Measurements from ENCODE around the gene DNASE1. TPM values are rescaled to one million over a fixed set of nuclear protein-coding genes. Genes with fewer than 3 reads are reported as not detected.

DNASE1 gene
- total and polyA plus RNA-seq, 4 donors: 0.77 to 11.6 (median 6.2) TPM

DNA sequence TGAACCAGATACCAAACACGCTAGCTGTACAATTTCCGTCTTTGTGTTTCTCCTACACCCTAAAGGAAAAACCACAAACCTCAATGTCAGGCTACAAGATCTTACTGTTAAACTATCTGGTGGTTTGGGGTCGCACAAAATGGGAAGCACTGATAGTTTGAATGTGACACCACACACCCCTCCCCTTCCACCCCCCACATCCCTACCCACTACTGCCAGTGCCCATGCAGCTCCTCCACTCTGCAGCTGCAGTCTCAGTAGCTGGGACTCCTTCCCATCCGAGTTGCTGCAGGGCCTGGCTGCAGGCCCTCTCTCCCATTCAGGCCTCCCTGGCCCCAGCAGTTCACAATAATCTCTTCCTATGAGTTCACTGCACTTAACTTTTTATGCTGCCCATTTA is 44.5 kb downstream of the DNASE1 start:
- Histone ChIP-seq H3K36me3 (ENCODE audit: control insufficient read depth in 4 of 4, insufficient read depth in 3 of 4, low read depth in 1 of 4, low read length in 3 of 4) (no peaks in the 10 kb centered on the region), H3K9me3 (ENCODE audit: control insufficient read depth in 4 of 4, low read length in 3 of 4) (no peaks in the 10 kb centered on the region), H3K9ac (ENCODE audit: low read depth in 1 of 2, low read length in 2 of 2) (no peak overlapping the region), H3K4me1 (ENCODE audit: control insufficient read depth in 4 of 4, insufficient read depth in 4 of 4, low read length in 3 of 4) (peaks cover 4 to 28% (median 16%) of the 10 kb centered on the region in 4 donors), H3K27me3 (ENCODE audit: control insufficient read depth in 4 of 4, insufficient read depth in 4 of 4, low read length in 3 of 4) (no peaks in the 10 kb centered on the region), H3K4me3 (ENCODE audit: low read depth in 1 of 3, low read length in 3 of 3) (no peak overlapping the region), H3K27ac (ENCODE audit: low read depth in 1 of 2, low read length in 2 of 2) (no peak overlapping the region)
- DNase-seq (ENCODE audit: low spot score): no peak
- WGBS: 79% methylated on average over 4 of the region's 4 CpGs
- TF ChIP-seq MAX (IDR thresholded peaks at IDR 0.05) (no peak), YY1 (IDR thresholded peaks at IDR 0.05) (no peak)

DNA sequence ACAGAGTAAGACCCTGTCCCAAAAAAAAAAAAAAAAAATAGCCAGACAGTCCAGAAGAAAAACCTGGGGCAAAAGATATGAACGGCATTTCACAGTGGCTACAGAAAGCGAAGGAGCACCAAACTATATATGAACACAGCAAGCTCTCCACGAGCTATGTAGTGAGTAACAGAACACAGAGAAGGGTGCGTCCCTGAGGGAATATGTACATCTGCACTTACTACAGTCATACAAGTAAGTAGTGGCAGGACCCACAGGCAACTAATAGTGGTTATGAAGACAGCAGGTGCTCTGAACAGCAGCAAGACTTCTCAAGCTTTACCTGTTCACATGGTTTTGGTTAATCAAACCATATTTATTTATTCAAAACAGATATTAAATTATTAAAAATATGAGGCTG is 47.0 kb downstream of the DNASE1 start:
- Histone ChIP-seq H3K27me3 (ENCODE audit: control insufficient read depth in 4 of 4, insufficient read depth in 4 of 4, low read length in 3 of 4) (no peaks in the 10 kb centered on the region), H3K4me1 (ENCODE audit: control insufficient read depth in 4 of 4, insufficient read depth in 4 of 4, low read length in 3 of 4) (peaks cover 0 to 7% (median 3%) of the 10 kb centered on the region in 4 donors), H3K27ac (ENCODE audit: low read depth in 1 of 2, low read length in 2 of 2) (no peak overlapping the region), H3K9ac (ENCODE audit: low read depth in 1 of 2, low read length in 2 of 2) (no peak overlapping the region), H3K36me3 (ENCODE audit: control insufficient read depth in 4 of 4, insufficient read depth in 3 of 4, low read depth in 1 of 4, low read length in 3 of 4) (no peaks in the 10 kb centered on the region), H3K9me3 (ENCODE audit: control insufficient read depth in 4 of 4, low read length in 3 of 4) (no peaks in the 10 kb centered on the region), H3K4me3 (ENCODE audit: low read depth in 1 of 3, low read length in 3 of 3) (no peak overlapping the region)
- DNase-seq (ENCODE audit: low spot score): no peak
- TF ChIP-seq GABPA (IDR thresholded peaks at IDR 0.05 in 1 of 2, conservative IDR thresholded peaks at IDR 0.05 in 1 of 2) (no peak), MAX (IDR thresholded peaks at IDR 0.05) (no peak), CTCF (IDR thresholded peaks at IDR 0.05; ENCODE audit: low read depth, low read length, missing input control) (no peak), SP1 (IDR thresholded peaks at IDR 0.05) (no peak), TAF1 (conservative IDR thresholded peaks at IDR 0.05) (no peak), NR2F2 (IDR thresholded peaks at IDR 0.05) (no peak), FOXA2 (IDR thresholded peaks at IDR 0.05) (no peak), RAD21 (IDR thresholded peaks at IDR 0.05) (no peak), ZBTB33 (IDR thresholded peaks at IDR 0.05) (no peak), YY1 (IDR thresholded peaks at IDR 0.05) (no peak), RXRA (IDR thresholded peaks at IDR 0.05) (no peak), ATF3 (IDR thresholded peaks at IDR 0.05) (no peak), HNF4A (conservative IDR thresholded peaks at IDR 0.05) (no peak), FOXA1 (IDR thresholded peaks at IDR 0.05) (no peak), JUND (IDR thresholded peaks at IDR 0.05) (no peak), EGR1 (IDR thresholded peaks at IDR 0.05; ENCODE audit: low read depth in 2 of 2) (no peak), HNF4G (IDR thresholded peaks at IDR 0.05) (no peak)
- TF ChIP-seq, protein P1, sequence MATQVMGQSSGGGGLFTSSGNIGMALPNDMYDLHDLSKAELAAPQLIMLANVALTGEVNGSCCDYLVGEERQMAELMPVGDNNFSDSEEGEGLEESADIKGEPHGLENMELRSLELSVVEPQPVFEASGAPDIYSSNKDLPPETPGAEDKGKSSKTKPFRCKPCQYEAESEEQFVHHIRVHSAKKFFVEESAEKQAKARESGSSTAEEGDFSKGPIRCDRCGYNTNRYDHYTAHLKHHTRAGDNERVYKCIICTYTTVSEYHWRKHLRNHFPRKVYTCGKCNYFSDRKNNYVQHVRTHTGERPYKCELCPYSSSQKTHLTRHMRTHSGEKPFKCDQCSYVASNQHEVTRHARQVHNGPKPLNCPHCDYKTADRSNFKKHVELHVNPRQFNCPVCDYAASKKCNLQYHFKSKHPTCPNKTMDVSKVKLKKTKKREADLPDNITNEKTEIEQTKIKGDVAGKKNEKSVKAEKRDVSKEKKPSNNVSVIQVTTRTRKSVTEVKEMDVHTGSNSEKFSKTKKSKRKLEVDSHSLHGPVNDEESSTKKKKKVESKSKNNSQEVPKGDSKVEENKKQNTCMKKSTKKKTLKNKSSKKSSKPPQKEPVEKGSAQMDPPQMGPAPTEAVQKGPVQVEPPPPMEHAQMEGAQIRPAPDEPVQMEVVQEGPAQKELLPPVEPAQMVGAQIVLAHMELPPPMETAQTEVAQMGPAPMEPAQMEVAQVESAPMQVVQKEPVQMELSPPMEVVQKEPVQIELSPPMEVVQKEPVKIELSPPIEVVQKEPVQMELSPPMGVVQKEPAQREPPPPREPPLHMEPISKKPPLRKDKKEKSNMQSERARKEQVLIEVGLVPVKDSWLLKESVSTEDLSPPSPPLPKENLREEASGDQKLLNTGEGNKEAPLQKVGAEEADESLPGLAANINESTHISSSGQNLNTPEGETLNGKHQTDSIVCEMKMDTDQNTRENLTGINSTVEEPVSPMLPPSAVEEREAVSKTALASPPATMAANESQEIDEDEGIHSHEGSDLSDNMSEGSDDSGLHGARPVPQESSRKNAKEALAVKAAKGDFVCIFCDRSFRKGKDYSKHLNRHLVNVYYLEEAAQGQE (IDR thresholded peaks at IDR 0.05): no peak
- WGBS: 93% methylated on average over 4 of the region's 4 CpGs
